ENCODE data around the gene ALDH2.
A peak's percentile ranks its signal among the peaks of the same experiment; 100 is the strongest.
"Not testable (repeated sequence)": the region's sequence is repeated elsewhere in the genome, so short reads cannot be mapped to it uniquely, and the experiment has no call there.

The ALDH2 gene

DNA sequence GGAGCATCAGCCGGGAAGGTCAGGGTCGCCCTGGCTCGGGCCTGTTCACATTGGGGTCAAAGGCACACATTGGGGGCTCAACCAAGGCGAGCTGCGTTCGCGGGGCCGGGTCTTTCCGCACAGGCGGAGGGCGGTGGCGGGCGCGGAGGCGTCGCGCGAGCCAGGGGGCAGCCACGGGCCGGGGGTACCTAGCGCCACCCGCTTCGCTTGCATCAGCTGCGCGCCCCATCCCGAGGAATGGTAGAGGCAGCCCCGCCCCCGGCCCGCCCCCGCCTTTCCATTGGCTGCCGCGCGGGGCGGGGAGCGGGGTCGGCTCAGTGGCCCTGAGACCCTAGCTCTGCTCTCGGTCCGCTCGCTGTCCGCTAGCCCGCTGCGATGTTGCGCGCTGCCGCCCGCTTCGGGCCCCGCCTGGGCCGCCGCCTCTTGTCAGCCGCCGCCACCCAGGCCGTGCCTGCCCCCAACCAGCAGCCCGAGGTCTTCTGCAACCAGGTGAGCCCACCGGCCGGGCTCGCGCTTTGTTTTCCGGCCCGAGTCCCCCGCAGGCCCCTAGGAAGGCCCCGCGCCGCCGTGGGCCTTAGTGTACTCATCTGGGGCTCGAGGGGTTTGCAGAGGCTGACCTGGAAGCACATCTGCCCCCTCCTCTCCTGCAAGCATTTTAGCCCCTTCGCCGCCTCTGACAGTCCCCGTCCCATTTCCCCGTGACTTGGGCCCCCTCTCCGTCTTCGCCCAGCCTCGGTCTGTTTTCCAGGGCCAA lies at the start of gene ALDH2:
ALDH2 (plus strand) TSS at position 326 of the 754 bp plus-strand sequence; CDS start at position 376, 50 bp downstream.
- DNase-seq (ENCODE audit: low read depth in 1 of 2, low spot score in 1 of 2) = peak in 1 of 2 donors; percentile 16

DNA sequence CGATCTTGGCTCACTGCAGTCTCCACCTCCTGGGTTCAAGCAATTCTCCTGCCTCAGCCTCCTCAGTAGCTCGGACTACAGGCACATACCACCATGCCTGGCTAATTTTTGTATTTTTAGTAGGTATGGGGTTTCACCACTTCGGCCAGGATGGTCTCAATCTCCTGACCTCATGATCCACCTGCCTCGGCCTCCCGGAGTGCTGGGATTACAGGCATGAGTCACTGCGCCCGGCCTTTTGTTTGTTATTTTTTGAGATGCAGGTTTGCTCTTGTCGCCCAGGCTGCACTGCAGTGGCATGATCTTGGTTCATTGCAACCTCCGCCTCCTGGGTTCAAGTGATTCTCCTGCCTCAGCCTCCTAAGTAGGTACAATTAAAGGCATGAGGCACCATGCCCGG lies 47.4 kb upstream of the ALDH2 start:
- DNase-seq (ENCODE audit: low read depth in 1 of 2, low spot score in 1 of 2) = not testable (repeated sequence)

DNA sequence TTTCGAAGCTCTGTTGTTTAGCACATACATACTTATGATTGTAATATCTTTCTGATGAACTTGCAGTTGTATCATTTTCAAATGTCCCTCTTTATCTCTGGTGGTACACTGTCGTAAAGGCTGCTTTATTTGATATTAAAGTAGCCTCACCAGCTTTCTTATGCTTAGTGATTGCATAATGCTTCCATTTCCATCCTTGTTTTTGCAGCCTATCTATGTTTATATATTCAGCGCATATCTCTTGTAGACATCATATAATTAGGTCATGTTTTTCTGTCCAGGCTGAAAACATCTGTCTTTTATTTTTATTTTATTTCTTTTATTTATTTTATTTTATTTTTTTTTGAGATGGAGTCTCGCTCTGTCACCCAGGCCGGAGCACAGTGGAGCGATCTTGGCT lies 46.3 kb upstream of the ALDH2 start:
- DNase-seq (ENCODE audit: low read depth in 1 of 2, low spot score in 1 of 2) = no peak

- DNase-seq (ENCODE audit: low read depth in 1 of 2, low spot score in 1 of 2) = not testable (repeated sequence)
Measured at GRCh38 chr12:111723646-111724360, 42.9 kb upstream of the ALDH2 start.

- DNase-seq (ENCODE audit: low read depth in 1 of 2, low spot score in 1 of 2) = no peak
Measured at GRCh38 chr12:111728795-111729194, 37.9 kb upstream of the ALDH2 start.

DNA sequence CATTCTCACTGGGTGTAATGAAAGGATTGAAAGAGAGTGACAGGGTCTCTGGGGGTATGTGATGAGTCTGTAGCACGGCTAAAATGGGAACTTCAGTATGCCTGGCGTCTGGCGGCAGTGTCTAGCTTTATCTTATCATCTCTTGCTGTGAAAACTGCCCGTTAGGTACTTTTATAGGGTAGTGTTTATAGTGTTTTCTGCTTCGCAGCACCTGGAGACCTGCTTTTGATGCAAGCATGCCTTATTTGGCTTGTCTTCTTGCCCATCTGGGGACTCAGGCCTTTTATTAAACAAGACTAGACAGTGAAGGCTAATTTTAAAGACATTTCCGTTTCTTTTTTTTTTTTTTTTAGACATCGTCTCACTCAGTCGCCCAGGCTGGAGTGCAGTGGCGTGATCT lies 36.3 kb upstream of the ALDH2 start:
- no peak for DNase-seq (ENCODE audit: low read depth in 1 of 2, low spot score in 1 of 2)

DNA sequence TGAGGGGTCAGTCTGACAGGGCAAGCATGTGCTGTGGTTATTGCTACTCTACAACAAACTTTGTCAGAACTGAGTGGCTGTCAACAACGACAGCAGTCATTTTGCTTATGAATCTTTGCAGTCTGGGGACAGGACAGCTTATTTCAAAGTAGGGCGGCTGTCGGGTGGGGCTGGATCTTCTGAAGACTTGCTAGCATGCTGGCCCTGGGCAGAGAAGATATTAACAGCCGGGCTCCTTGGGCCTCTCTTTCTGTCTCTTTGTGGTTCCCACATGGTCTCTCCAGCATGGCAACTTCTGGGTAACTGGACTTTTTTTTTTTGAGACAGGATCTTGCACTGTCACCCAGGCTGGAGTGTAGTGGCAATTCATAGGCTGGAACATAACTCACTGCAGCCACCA lies 33.9 kb upstream of the ALDH2 start:
- DNase-seq (ENCODE audit: low read depth in 1 of 2, low spot score in 1 of 2) = no peak

DNA sequence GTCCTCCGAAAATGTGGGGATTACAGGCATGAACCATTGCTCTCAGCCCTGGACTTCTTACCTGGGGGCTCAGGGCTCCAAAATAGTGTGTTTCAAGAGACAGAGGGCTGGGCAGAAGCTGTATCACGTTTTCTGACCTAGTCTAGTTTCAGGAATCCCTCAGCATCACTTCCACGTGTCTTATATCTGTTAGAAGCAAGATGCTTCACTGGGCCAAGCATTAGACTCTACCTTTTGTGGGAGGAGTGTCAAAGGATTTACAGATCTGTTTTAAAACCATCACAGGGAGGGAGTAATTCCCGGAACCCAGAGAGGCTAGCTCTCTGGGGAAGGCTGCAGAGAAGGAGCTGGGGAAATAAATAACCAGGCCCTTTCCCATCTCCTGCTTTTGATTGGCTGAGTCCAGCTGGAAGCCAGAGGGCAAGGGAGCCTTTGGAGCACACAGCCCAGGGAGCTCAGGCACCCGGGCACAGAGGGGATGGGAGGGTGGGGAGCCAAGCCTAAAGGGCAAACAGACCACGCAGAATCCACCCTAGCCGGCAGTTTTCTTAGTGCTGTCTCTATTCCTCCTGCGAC lies 33.3 kb upstream of the ALDH2 start:
- DNase-seq (ENCODE audit: low read depth in 1 of 2, low spot score in 1 of 2) = no peak

- DNase-seq (ENCODE audit: low read depth in 1 of 2, low spot score in 1 of 2) = not testable (repeated sequence)
Measured at GRCh38 chr12:111739524-111739923, 27.2 kb upstream of the ALDH2 start.

- no peak for DNase-seq (ENCODE audit: low read depth in 1 of 2, low spot score in 1 of 2)
Measured at GRCh38 chr12:111741235-111741812, 25.4 kb upstream of the ALDH2 start.

DNA sequence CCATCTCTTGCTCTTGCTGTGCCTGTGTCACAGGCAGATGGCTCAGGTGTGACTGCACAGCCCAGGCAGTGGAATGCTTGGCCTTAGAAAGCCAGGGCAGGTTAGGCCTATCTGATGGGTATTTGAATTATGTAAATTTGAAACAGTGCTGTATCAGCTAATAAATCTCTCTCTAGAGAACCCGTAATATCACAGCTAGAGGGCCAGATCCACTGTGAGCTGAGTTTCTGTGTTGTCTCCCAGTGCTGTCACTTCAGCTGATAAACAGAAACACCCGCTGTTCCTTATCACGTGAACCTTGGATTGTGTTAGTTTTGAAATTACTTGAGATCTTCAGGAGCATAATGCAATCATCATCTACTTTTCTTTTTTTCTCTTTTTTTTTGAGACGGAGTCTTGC lies 21.5 kb upstream of the ALDH2 start:
- DNase-seq (ENCODE audit: low read depth in 1 of 2, low spot score in 1 of 2) = no peak

- no peak for DNase-seq (ENCODE audit: low read depth in 1 of 2, low spot score in 1 of 2)
Measured at GRCh38 chr12:111747333-111747732, 19.4 kb upstream of the ALDH2 start.

GRCh38 chr12:111748151-111748672 lies 18.5 kb upstream of the ALDH2 start:
- no peak for DNase-seq (ENCODE audit: low read depth in 1 of 2, low spot score in 1 of 2)

- DNase-seq (ENCODE audit: low read depth in 1 of 2, low spot score in 1 of 2) = no peak
Measured at GRCh38 chr12:111748867-111749266, 17.9 kb upstream of the ALDH2 start.

GRCh38 chr12:111749391-111749790 lies 17.3 kb upstream of the ALDH2 start:
- DNase-seq (ENCODE audit: low read depth in 1 of 2, low spot score in 1 of 2) = no peak

DNA sequence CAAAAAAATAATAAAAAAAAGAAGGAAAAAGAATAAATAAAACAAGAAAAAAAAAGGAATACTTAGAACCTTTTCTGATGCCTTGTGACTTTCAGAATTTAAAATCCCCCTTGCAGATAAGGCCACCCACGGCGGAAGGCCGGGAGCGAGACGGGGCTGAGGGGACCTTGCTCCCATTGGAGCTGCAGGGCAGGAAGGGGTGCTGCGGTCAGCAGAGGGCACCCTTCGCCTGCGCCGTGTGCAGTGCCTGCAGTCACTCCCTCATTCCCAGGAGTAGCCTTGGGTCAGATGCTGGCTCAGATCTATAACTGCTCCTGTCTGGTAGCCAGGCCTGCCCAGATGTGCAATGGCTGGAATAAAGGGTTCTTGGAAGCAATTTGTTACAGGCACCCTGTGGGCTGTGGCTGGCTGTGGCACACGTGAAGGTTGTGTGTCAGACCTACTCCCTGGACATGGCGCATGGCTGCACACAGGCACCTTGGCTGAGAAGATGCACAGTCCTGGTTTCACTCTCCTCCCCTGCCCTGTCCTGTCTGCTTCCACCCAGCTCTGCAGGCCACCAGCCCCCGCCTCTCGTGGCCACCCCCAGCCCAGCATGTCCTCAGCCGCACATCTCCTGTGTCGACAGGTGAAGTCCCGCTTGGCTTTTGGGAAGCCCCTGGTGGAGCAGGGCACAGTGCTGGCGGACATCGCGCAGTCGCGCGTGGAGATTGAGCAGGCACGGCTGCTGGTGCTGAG lies 13.4 kb upstream of the ALDH2 start:
- DNase-seq (ENCODE audit: low read depth in 1 of 2, low spot score in 1 of 2) = no peak

DNA sequence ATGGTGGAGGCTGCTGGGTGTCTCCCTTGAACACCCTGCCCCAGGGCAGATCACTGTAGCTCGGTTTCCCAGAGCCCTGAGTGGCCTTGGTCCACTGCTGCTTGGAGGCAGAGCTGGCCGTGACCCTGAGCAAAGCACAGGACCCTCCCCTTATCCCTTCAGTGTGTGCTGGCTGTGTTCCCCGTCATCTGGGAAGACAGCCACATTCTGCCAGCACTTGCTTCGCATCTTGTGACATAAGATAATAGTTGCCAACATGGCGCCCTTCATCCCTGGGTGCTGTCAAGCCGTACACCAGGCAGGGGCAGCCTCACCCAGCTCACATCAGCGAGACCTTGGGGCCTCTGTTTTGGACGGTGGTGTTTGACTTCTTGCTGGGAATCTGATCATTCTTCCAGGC lies 12.1 kb upstream of the ALDH2 start:
- DNase-seq (ENCODE audit: low read depth in 1 of 2, low spot score in 1 of 2) = no peak

- DNase-seq (ENCODE audit: low read depth in 1 of 2, low spot score in 1 of 2) = no peak
Measured at GRCh38 chr12:111756196-111756595, 10.5 kb upstream of the ALDH2 start.

DNA sequence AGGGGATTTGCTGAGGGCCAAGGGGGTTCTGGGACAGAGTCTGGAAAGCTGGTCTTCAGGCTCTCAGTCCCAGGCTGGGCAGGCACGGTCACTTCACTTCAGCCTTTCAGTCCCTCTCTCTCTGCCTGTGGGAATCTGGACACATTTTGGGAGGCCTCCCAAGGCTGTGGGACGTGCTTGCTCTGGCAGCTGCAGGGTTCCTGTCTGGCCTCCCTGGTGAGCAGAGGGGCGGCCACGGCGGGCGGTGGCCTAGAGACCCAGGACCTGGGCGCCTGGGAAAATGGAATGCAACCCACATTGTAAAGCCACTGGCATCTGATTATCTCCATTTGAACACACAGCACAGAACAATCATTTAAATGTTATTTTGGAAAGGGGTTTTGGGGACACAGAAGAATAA lies 10.1 kb upstream of the ALDH2 start:
- DNase-seq (ENCODE audit: low read depth in 1 of 2, low spot score in 1 of 2) = no peak

- DNase-seq (ENCODE audit: low read depth in 1 of 2, low spot score in 1 of 2) = no peak
Measured at GRCh38 chr12:111757361-111758119, 9.2 kb upstream of the ALDH2 start.
